Measurements from ENCODE around the gene SYNE1. TPM values are rescaled to one million over a fixed set of nuclear protein-coding genes. Genes with fewer than 3 reads are reported as not detected.

SYNE1 gene
- total RNA-seq, 1 experiment from 2014 or later = 3.0 TPM

DNA sequence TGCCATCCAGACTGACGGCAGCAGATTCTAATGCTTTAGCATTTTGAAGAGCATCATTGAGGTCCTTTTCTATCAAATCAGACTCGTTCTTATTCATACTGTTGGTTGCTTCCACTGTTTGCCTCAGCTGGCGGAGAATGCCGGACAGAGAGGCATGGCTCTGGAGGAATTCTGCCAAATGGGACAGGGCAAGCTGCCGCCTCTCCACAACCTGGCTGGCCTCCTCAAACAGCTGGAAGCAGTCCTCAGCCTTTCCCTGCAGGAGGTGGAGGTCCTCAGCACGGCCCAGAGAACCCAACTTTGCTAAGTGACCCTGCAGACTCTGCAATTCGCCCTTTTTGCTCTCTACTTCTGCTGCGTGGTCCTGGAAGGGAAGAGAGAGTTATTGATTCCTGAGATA is 220.5 kb downstream of the SYNE1 start:
- Histone ChIP-seq H3K27me3 (ENCODE audit: insufficient read depth, low read length) (no peaks in the 10 kb centered on the region), H3K79me2 (ENCODE audit: insufficient read depth, low read length) (no peaks in the 10 kb centered on the region), H2AFZ (ENCODE audit: low read length) (no peak overlapping the region), H2BK15ac (ENCODE audit: low read depth, low read length) (no peak overlapping the region), H4K8ac (replicated peaks; ENCODE audit: insufficient read length, low read depth, low read length) (no peak overlapping the region), H2BK12ac (ENCODE audit: insufficient read length, low read depth, low read length) (no peak overlapping the region), H4K20me1 (ENCODE audit: control insufficient read depth, insufficient read depth, insufficient read length) (no peaks in the 10 kb centered on the region), H2BK120ac (ENCODE audit: low read depth, low read length, poor library complexity, severe bottlenecking) (no peak overlapping the region), H3K79me1 (ENCODE audit: insufficient read depth, low read depth, low read length, poor library complexity, severe bottlenecking) (no peaks in the 10 kb centered on the region), H3K4ac (ENCODE audit: low read depth, low read length) (no peak overlapping the region), H3K23me2 (ENCODE audit: insufficient read length, low read depth, low read length, poor library complexity, severe bottlenecking) (no peaks in the 10 kb centered on the region), H3K4me2 (ENCODE audit: insufficient read depth, insufficient read length, low read length) (no peak overlapping the region), H3K56ac (ENCODE audit: insufficient read length, low read depth, low read length) (no peak overlapping the region), H2BK20ac (ENCODE audit: low read depth, low read length, poor library complexity, severe bottlenecking) (no peak overlapping the region), H4K5ac (ENCODE audit: insufficient read length, low read depth, low read length) (no peak overlapping the region), H3K27ac (ENCODE audit: insufficient read length, low read depth, low read length) (no peak overlapping the region), H4K91ac (ENCODE audit: insufficient read length, low read depth, low read length) (no peak overlapping the region), H3K4me1 (ENCODE audit: insufficient read depth, low read length) (no peaks in the 10 kb centered on the region), H2BK5ac (ENCODE audit: insufficient read length, low read length) (no peak overlapping the region), H3K14ac (ENCODE audit: insufficient read depth, low read length) (no peak overlapping the region), H3T11ph (ENCODE audit: low read length) (no peak overlapping the region), H2AK5ac (ENCODE audit: insufficient read length, low read length) (no peak overlapping the region), H3K9ac (ENCODE audit: extremely low read depth, insufficient read length, low read length) (no peak overlapping the region), H3K9me3 (ENCODE audit: control insufficient read depth, low read depth, low read length) (no peaks in the 10 kb centered on the region), H3K23ac (ENCODE audit: insufficient read length, low read depth, low read length) (no peak overlapping the region), H3K18ac (ENCODE audit: insufficient read length, low read depth, low read length) (no peak overlapping the region)
- TF ChIP-seq, protein P1, sequence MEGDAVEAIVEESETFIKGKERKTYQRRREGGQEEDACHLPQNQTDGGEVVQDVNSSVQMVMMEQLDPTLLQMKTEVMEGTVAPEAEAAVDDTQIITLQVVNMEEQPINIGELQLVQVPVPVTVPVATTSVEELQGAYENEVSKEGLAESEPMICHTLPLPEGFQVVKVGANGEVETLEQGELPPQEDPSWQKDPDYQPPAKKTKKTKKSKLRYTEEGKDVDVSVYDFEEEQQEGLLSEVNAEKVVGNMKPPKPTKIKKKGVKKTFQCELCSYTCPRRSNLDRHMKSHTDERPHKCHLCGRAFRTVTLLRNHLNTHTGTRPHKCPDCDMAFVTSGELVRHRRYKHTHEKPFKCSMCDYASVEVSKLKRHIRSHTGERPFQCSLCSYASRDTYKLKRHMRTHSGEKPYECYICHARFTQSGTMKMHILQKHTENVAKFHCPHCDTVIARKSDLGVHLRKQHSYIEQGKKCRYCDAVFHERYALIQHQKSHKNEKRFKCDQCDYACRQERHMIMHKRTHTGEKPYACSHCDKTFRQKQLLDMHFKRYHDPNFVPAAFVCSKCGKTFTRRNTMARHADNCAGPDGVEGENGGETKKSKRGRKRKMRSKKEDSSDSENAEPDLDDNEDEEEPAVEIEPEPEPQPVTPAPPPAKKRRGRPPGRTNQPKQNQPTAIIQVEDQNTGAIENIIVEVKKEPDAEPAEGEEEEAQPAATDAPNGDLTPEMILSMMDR (conservative IDR thresholded peaks at IDR 0.05) = no peak
- H3K9me3 Mint-ChIP-seq = peaks cover 0 to 2% of the 10 kb centered on the region in 2 experiments; a peak in 3 of 5 replicates
- H3K27ac Mint-ChIP-seq = no peak overlapping the region
- no peaks in the 10 kb centered on the region for H3K27me3 Mint-ChIP-seq (ENCODE audit: low read depth)
- DNase-seq = no peak
- no CpG with 5 or more reads among the region's 8 CpGs for WGBS (ENCODE audit: extremely low coverage, insufficient read length, low lambda C conversion rate)
- H3K4me3 Mint-ChIP-seq = no peak overlapping the region
- peaks cover 0 to 2% of the 10 kb centered on the region in 2 experiments; a peak in 2 of 4 replicates for H3K4me1 Mint-ChIP-seq
- peaks cover 0 to 3% (median 0%) of the 10 kb centered on the region in 3 experiments; a peak in 1 of 7 replicates for H3K36me3 Mint-ChIP-seq (ENCODE audit: insufficient read depth in 1 of 3, low read depth in 3 of 3)
